GM12801 (cell line): ENCODE data around the gene DCDC1.

Experiments used
- TF ChIP-seq, protein P1 (sequence below): IDR thresholded peaks from one replicate; pipeline ENCODE4 v1.5.1; 2011; ENCODE audit warnings: control low read depth; ENCODE audit not compliant: insufficient read length; ENCODE audit errors: extremely low read depth

Gene DCDC1

DNA sequence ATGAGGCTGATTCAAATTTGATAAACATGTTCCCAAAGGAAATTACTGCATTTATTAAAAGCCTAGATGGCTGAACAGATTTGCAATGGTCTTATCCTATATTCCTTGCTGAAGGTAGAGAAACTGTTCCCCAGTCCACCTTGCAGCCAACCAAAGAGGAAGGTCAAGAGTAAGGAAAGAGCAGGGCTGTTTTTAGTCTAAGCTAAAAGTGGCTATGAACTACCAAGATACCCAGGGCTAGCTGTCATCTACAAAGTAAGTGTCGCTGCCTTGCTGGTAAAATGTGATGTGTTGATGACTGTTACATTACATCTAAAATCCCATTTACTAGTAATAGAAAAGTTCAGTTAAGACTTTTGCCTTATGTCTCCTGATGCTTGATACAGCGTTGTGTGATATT is 493.3 kb downstream of the DCDC1 start:
- TF ChIP-seq, protein P1, sequence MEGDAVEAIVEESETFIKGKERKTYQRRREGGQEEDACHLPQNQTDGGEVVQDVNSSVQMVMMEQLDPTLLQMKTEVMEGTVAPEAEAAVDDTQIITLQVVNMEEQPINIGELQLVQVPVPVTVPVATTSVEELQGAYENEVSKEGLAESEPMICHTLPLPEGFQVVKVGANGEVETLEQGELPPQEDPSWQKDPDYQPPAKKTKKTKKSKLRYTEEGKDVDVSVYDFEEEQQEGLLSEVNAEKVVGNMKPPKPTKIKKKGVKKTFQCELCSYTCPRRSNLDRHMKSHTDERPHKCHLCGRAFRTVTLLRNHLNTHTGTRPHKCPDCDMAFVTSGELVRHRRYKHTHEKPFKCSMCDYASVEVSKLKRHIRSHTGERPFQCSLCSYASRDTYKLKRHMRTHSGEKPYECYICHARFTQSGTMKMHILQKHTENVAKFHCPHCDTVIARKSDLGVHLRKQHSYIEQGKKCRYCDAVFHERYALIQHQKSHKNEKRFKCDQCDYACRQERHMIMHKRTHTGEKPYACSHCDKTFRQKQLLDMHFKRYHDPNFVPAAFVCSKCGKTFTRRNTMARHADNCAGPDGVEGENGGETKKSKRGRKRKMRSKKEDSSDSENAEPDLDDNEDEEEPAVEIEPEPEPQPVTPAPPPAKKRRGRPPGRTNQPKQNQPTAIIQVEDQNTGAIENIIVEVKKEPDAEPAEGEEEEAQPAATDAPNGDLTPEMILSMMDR = no peak

DNA sequence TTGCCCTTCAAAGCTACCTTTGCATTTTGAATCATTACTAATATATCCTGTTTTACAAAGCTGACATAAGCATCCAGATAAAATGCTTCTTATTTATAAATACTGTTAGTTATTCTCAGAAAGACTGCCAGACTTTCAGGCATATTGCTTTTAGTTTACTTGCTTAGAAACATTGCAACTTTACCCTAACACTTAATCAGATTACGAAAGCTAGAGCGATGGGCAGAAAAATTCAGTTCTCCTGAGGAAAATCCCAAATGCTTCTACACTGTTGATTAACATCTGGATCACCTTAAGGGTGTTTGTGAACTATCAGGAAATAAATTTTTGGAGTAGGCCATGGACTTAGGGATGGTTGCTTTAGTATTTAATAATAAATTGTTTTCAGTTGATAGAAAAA is 493.7 kb downstream of the DCDC1 start:
- TF ChIP-seq, protein P1 = no peak

DNA sequence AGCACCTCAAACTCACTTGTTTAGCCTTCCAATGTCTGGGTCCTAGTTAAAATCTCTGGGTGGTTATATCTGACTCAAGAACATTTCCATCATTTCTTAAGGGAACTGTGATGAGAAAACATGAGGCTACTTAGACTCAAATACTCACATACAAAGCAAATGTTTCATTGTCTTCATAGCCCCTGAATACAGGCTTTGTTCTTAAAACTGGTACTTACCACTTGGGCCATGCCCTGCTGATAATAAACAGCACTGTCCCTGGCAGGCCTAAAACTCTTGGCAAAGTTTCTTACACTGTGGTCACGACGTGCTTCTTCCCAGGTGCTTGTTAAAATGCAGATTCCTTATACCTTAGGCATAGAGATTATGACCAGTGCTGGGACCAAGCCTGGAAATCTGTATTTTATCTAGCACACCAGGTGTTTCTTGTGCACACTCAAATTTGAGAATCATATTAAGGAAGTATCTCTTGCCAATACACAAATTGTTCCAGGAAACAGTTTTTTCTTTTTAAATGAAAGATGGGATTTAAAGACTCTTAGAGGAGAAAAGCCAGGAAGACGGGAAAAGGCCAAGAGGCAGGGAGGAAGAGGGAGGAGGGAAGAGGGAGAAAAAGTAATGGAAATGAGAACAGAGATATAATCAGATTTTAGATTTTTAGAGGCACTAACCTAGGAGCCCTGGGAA is 495.5 kb downstream of the DCDC1 start:
- TF ChIP-seq, protein P1 = no peak

DNA sequence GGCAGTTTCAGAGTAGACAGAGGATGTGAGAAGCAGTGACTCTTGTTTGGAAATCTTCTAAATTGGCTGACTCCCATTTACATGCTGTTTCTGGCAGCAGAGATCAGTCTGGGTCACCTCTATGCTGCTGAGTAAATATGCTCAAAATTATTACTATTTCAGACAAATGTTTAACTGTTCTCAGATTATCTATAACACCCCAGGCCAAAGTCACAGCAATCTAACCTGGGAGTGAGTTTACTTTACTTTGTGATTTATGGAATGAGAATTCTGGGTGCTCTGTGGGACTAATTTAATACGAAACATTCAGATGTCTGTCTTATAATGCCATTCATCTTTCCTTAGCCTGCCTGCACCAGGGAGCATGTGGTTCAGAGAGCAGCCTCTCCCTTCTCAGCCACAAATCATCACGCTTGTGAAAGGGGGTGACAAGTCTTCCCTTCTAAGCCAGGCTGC is 500.9 kb downstream of the DCDC1 start:
- TF ChIP-seq, protein P1 = no peak

DNA sequence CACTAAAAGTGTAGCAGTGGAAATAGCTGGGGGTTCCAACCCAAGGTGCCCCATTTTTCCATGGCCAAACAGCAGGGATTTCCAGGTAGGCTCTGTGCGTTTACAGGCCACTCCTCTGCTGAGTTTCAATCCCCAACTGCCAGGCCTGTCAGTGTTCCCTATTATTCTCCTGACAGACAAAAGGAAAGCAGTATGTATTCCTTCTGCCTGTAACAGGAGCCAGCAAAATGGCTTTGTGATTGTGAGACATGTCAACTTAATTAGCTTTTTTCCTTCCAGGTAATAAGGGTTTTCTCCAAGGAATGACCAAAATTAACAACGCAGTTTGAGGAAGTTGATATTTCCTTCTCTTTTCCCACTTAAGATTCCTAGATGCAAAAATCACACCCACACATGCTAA is 506.3 kb downstream of the DCDC1 start:
- TF ChIP-seq, protein P1 = no peak

DNA sequence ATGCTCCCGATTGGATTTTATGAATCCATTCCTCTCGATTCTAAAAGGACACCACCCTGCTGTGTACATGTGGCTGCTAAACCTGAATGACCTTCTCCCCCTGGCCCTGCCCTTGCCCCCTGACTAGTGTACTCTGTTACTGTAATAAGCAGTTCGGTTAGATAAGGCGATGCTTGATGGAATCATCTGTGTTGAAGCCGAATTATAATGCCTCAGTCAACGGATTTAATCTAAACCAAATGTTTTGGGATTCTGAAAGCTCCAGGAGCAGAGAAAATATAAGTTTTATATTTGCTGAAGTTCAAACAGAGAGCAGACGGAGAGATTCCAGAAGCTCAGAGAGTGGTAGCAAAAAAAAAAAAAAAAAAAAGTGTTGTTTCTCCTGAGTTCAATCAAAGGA is 508.0 kb downstream of the DCDC1 start:
- TF ChIP-seq, protein P1 = no peak

DNA sequence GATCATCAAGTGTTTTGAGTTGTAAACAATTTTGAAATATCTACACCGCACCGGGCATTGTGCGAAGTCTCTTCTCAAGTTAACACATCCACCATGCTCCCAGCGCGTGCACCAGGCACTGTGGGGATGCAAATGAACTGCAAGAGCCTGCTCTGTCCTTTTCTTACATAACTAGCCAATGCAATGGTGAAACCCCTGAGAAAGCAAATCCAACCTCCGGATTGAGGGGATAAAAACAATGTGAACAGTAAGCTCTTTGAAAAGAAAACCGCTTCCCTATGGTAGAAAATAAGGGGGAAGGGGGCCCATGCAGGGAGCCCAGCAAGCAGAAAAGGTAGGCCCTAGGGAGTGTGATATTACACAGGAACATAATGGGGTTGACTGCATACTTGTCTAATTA is 508.5 kb downstream of the DCDC1 start:
- TF ChIP-seq, protein P1 = no peak

DNA sequence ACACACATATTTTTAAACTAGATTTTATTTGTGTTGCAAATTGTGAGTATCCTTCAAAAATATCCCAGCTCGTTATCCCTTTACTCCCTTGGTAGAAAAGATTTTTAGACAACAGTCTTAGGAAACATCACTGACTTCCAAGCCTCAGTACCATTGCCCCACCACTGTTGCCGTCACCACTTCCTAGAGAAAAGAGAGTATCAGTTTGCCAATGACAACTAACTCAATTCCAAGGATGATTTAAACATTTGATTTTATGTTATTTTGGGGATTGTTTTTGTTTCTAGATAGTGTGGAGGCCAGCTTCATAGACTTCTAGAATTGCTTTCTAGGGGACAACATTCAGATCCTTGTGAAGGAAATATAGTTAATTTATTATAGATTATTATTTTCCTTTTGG is 509.4 kb downstream of the DCDC1 start:
- TF ChIP-seq, protein P1 = no peak
